ENCODE data around the gene SOX4. TPM values are rescaled to one million over a fixed set of nuclear protein-coding genes. Genes with fewer than 3 reads are reported as not detected.

SOX4 gene
- total RNA-seq, 1 experiment from 2014 or later = 12.9 TPM

- Mint-ChIP-seq H3K36me3 (ENCODE audit: insufficient read depth, unreplicated experiment) (no peaks in the 10 kb centered on the region), H3K9me3 (ENCODE audit: unreplicated experiment) (no peaks in the 10 kb centered on the region), H3K27me3 (ENCODE audit: insufficient read depth, unreplicated experiment) (no peaks in the 10 kb centered on the region), H3K27ac (ENCODE audit: low read depth, unreplicated experiment) (no peak overlapping the region), H3K4me1 (ENCODE audit: insufficient read depth, unreplicated experiment) (no peaks in the 10 kb centered on the region), H3K4me3 (ENCODE audit: unreplicated experiment) (no peak overlapping the region)
- TF ChIP-seq CTCF (IDR thresholded peaks at IDR 0.05; ENCODE audit: unreplicated experiment) = no peak
- intact Hi-C loops (cut with micrococcal nuclease) = no loop called here
- no peak for DNase-seq (ENCODE audit: unreplicated experiment)
- ChIA-PET POLR2A (interaction anchor here (1.2 kb wide), 1 partner anchor 29 kb away, joined by 4 read pairs; no protein-coding TSS in a partner anchor), CTCF (no interaction called here)
- no TSS peak for BruUV-seq (replicated peaks)
Measured at GRCh38 chr6:21565431-21565830, 28.1 kb upstream of the SOX4 start.

DNA sequence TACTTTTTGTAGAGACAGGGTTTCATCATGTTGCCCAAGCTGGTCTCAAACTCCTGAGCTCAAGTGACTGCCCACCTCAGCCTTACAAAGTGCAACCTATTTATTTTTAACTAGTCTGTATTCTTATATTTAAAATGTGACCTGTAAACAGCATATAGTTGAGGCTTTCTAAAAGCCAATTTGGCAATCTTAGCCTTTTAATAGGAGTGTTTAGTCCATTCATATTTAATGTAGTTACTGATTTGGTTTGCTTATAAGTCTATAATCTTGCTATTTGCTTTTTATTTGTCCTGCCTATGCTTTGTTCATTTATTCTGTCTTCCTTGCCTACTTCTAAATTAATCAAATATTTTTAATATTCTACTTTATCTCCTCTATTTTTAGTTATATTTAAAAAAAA is 15.0 kb upstream of the SOX4 start:
- CTCF ChIA-PET = no interaction called here

DNA sequence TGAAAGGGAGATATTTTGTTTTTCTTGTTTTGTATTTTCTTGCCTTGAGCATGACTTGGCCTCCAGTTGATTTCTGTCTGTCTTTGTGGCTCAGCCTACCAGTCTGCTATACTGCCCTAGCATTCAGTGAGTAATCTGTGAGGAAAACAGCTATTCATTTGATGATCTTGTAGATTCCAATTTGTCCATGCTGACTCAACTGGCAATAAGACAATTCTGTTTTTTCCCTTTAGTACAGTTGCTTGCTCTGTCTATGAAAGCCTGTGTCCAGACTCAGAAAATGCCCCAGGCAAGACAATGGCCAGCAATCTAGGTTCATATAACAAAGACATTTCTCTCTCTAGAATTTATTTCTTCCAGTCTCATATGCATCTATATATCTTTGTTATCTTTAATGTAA is 10.9 kb upstream of the SOX4 start:
- intact Hi-C loops (cut with micrococcal nuclease) = loop anchor here (10.0 kb wide), 1 partner anchor 278 kb away; no protein-coding TSS in a partner anchor
- ChIA-PET POLR2A (interaction anchor here (0.5 kb wide), 1 partner anchor 453 kb away, joined by 4 read pairs; no protein-coding TSS in a partner anchor), CTCF (interaction anchor here (0.7 kb wide), 1 partner anchor 10 kb away, joined by 3 read pairs; no protein-coding TSS in a partner anchor)
- no peak overlapping the region for H3K4me3 Mint-ChIP-seq (ENCODE audit: unreplicated experiment)
- no peak overlapping the region for H3K27ac Mint-ChIP-seq (ENCODE audit: low read depth, unreplicated experiment)
- BruUV-seq (replicated peaks) = no TSS peak
- H3K27me3 Mint-ChIP-seq (ENCODE audit: insufficient read depth, unreplicated experiment) = no peaks in the 10 kb centered on the region
- TF ChIP-seq CTCF (IDR thresholded peaks at IDR 0.05; ENCODE audit: unreplicated experiment) = no peak
- peaks cover 7% of the 10 kb centered on the region for H3K4me1 Mint-ChIP-seq (ENCODE audit: insufficient read depth, unreplicated experiment)
- peak; percentile 5 for DNase-seq (ENCODE audit: unreplicated experiment)
- H3K36me3 Mint-ChIP-seq (ENCODE audit: insufficient read depth, unreplicated experiment) = peaks cover 4% of the 10 kb centered on the region
- peaks cover 20% of the 10 kb centered on the region for H3K9me3 Mint-ChIP-seq (ENCODE audit: unreplicated experiment)

More for the DNA sequence above, 15.0 kb upstream of the SOX4 start:
- no TSS peak for BruUV-seq (replicated peaks)
- intact Hi-C loops (cut with micrococcal nuclease) = no loop called here
- no peak for DNase-seq (ENCODE audit: unreplicated experiment)
- Mint-ChIP-seq H3K4me1 (ENCODE audit: insufficient read depth, unreplicated experiment) (no peaks in the 10 kb centered on the region), H3K27me3 (ENCODE audit: insufficient read depth, unreplicated experiment) (no peaks in the 10 kb centered on the region), H3K27ac (ENCODE audit: low read depth, unreplicated experiment) (no peak overlapping the region), H3K36me3 (ENCODE audit: insufficient read depth, unreplicated experiment) (peaks cover under 1% of the 10 kb centered on the region), H3K4me3 (ENCODE audit: unreplicated experiment) (no peak overlapping the region), H3K9me3 (ENCODE audit: unreplicated experiment) (peaks cover 20% of the 10 kb centered on the region)
- POLR2A ChIA-PET = interaction anchor here (0.7 kb wide), 1 partner anchor 386 kb away, joined by 3 read pairs; no protein-coding TSS in a partner anchor
- no peak for TF ChIP-seq CTCF (IDR thresholded peaks at IDR 0.05; ENCODE audit: unreplicated experiment)

DNA sequence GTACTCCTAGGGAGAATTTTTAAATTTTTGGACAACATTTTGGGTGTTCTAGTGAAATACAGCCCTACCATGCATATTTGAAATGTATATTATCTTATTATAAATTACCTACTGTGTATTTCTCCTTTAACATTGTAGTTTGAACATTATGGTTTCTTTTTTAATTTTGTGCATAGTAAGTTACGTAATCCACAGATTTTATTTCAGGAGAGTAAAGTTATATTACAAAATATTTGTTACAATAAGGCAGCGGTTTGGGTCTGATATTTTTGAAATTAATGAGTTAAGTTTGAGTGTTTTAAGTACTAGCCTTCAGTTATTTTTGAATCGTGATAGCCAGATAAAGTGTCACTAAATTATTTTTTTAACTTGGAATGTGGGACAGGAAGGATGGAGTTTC is 7.3 kb upstream of the SOX4 start:
- intact Hi-C loops (cut with micrococcal nuclease) = loop anchor here (5.0 to 10.0 kb wide), 3 partner anchors 184 to 1294 kb away; no protein-coding TSS in a partner anchor
- DNase-seq (ENCODE audit: unreplicated experiment) = no peak
- peaks cover 12% of the 10 kb centered on the region for H3K9me3 Mint-ChIP-seq (ENCODE audit: unreplicated experiment)
- H3K4me3 Mint-ChIP-seq (ENCODE audit: unreplicated experiment) = no peak overlapping the region
- peaks cover 4% of the 10 kb centered on the region for H3K36me3 Mint-ChIP-seq (ENCODE audit: insufficient read depth, unreplicated experiment)
- no peaks in the 10 kb centered on the region for H3K27me3 Mint-ChIP-seq (ENCODE audit: insufficient read depth, unreplicated experiment)
- no peak overlapping the region for H3K27ac Mint-ChIP-seq (ENCODE audit: low read depth, unreplicated experiment)
- ChIA-PET CTCF (interaction anchor here (0.6 to 3.5 kb wide), 3 partner anchors 214 to 1025 kb away, joined by 3 to 56 read pairs (median 3); no protein-coding TSS in a partner anchor), POLR2A (interaction anchor here (4.7 kb wide), 1 partner anchor 1021 kb away, joined by 26 read pairs; no protein-coding TSS in a partner anchor)
- H3K4me1 Mint-ChIP-seq (ENCODE audit: insufficient read depth, unreplicated experiment) = peaks cover 10% of the 10 kb centered on the region
- no TSS peak for BruUV-seq (replicated peaks)
- TF ChIP-seq CTCF (IDR thresholded peaks at IDR 0.05; ENCODE audit: unreplicated experiment) = no peak

Measured in MCF 10A (cell line).